ENCODE data around the gene SORCS2. TPM values are rescaled to one million over a fixed set of nuclear protein-coding genes. Genes with fewer than 3 reads are reported as not detected.

SORCS2 gene
- total RNA-seq, 1 donor from 2014 or later: 3.1 TPM

- Histone ChIP-seq H3K9me3 (ENCODE audit: control insufficient read depth in 3 of 3, low read length in 3 of 3) (no peaks in the 10 kb centered on the region), H3K9ac (ENCODE audit: low read depth in 1 of 3, low read length in 3 of 3) (no peak overlapping the region), H3K4me1 (ENCODE audit: control insufficient read depth in 3 of 3, insufficient read depth in 3 of 3, low read length in 3 of 3) (peaks cover 0 to 3% (median 3%) of the 10 kb centered on the region in 3 donors), H3K36me3 (ENCODE audit: control insufficient read depth in 3 of 3, insufficient read depth in 3 of 3, low read length in 3 of 3) (no peaks in the 10 kb centered on the region), H3K27ac (ENCODE audit: low read depth, low read length) (no peak overlapping the region), H3K27me3 (ENCODE audit: control insufficient read depth in 3 of 3, insufficient read depth in 3 of 3, low read length in 3 of 3) (peaks cover 14 to 34% (median 32%) of the 10 kb centered on the region in 3 donors), H3K4me3 (ENCODE audit: low read length in 3 of 3) (no peak overlapping the region)
Measured at GRCh38 chr4:7389101-7389701, 196.9 kb downstream of the SORCS2 start.

- Histone ChIP-seq H3K4me3 (ENCODE audit: low read length in 3 of 3) (no peak overlapping the region), H3K27ac (ENCODE audit: low read depth, low read length) (no peak overlapping the region), H3K36me3 (ENCODE audit: control insufficient read depth in 3 of 3, insufficient read depth in 3 of 3, low read length in 3 of 3) (no peaks in the 10 kb centered on the region), H3K27me3 (ENCODE audit: control insufficient read depth in 3 of 3, insufficient read depth in 3 of 3, low read length in 3 of 3) (peaks cover 14 to 37% (median 34%) of the 10 kb centered on the region in 3 donors), H3K9ac (ENCODE audit: low read depth in 1 of 3, low read length in 3 of 3) (no peak overlapping the region), H3K9me3 (ENCODE audit: control insufficient read depth in 3 of 3, low read length in 3 of 3) (no peaks in the 10 kb centered on the region), H3K4me1 (ENCODE audit: control insufficient read depth in 3 of 3, insufficient read depth in 3 of 3, low read length in 3 of 3) (peaks cover 0 to 3% (median 3%) of the 10 kb centered on the region in 3 donors)
Measured at GRCh38 chr4:7389719-7390118, 197.4 kb downstream of the SORCS2 start.

- Histone ChIP-seq H3K9ac (ENCODE audit: low read depth in 1 of 3, low read length in 3 of 3) (no peak overlapping the region), H3K27ac (ENCODE audit: low read depth, low read length) (no peak overlapping the region), H3K27me3 (ENCODE audit: control insufficient read depth in 3 of 3, insufficient read depth in 3 of 3, low read length in 3 of 3) (peaks cover 14 to 43% (median 34%) of the 10 kb centered on the region in 3 donors), H3K4me3 (ENCODE audit: low read length in 3 of 3) (no peak overlapping the region), H3K36me3 (ENCODE audit: control insufficient read depth in 3 of 3, insufficient read depth in 3 of 3, low read length in 3 of 3) (no peaks in the 10 kb centered on the region), H3K9me3 (ENCODE audit: control insufficient read depth in 3 of 3, low read length in 3 of 3) (no peaks in the 10 kb centered on the region), H3K4me1 (ENCODE audit: control insufficient read depth in 3 of 3, insufficient read depth in 3 of 3, low read length in 3 of 3) (peaks cover 0 to 3% (median 3%) of the 10 kb centered on the region in 3 donors)
Measured at GRCh38 chr4:7390336-7390735, 198.0 kb downstream of the SORCS2 start.

DNA sequence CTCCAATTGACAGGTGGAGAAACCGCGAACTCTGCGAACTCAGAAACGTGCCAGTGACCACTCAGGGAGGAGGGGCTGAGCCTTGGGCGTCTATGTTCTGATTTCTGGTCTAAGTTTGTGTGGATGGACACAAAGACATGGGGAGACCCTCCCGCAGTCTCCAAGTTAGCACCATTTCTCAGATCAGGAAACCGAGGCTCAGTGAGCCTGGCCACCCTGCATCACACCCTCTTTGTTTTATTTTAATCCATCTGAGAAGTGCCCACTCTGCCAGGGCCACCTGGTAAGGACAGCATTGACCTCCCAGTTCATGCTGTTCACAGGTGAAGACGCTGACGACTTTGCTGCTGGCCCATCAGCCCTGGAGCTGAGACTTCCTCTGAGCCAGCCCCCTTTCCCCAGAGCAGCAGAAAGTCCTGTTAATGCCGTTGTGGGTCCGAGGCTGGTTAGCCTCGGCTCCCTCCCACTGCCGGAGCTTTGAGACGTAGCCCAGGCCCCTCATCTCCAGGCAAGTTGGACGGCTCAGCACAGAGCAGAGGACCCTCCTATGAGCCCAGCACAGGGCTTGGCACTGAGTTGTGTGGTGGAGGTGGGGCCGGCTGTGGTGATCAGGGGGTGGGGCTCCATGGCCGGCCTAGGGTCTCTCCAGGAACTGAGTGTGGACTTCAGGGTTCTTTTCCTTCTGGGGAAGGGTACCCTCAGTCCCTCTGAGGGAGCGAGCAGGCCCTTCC is 198.7 kb downstream of the SORCS2 start:
- Histone ChIP-seq H3K4me3 (ENCODE audit: low read length in 3 of 3) (no peak overlapping the region), H3K27ac (ENCODE audit: low read depth, low read length) (no peak overlapping the region), H3K27me3 (ENCODE audit: control insufficient read depth in 3 of 3, insufficient read depth in 3 of 3, low read length in 3 of 3) (peaks cover 14 to 43% (median 39%) of the 10 kb centered on the region in 3 donors), H3K36me3 (ENCODE audit: control insufficient read depth in 3 of 3, insufficient read depth in 3 of 3, low read length in 3 of 3) (no peaks in the 10 kb centered on the region), H3K9me3 (ENCODE audit: control insufficient read depth in 3 of 3, low read length in 3 of 3) (no peaks in the 10 kb centered on the region), H3K4me1 (ENCODE audit: control insufficient read depth in 3 of 3, insufficient read depth in 3 of 3, low read length in 3 of 3) (peaks cover 0 to 3% (median 3%) of the 10 kb centered on the region in 3 donors), H3K9ac (ENCODE audit: low read depth in 1 of 3, low read length in 3 of 3) (no peak overlapping the region)

- no peaks in the 10 kb centered on the region for H3K9me3 ChIP-seq (ENCODE audit: control insufficient read depth in 3 of 3, low read length in 3 of 3)
- H3K9ac ChIP-seq (ENCODE audit: low read depth in 1 of 3, low read length in 3 of 3): no peak overlapping the region
- peaks cover 14 to 43% (median 40%) of the 10 kb centered on the region in 3 donors for H3K27me3 ChIP-seq (ENCODE audit: control insufficient read depth in 3 of 3, insufficient read depth in 3 of 3, low read length in 3 of 3)
- H3K27ac ChIP-seq (ENCODE audit: low read depth, low read length): no peak overlapping the region
- no peaks in the 10 kb centered on the region for H3K36me3 ChIP-seq (ENCODE audit: control insufficient read depth in 3 of 3, insufficient read depth in 3 of 3, low read length in 3 of 3)
- H3K4me1 ChIP-seq (ENCODE audit: control insufficient read depth in 3 of 3, insufficient read depth in 3 of 3, low read length in 3 of 3): peaks cover 0 to 3% (median 3%) of the 10 kb centered on the region in 3 donors
- H3K4me3 ChIP-seq (ENCODE audit: low read length in 3 of 3): no peak overlapping the region
Measured at GRCh38 chr4:7391637-7392437, 199.5 kb downstream of the SORCS2 start.

GRCh38 chr4:7392438-7393421 is 200.4 kb downstream of the SORCS2 start:
- H3K4me3 ChIP-seq (ENCODE audit: low read length in 3 of 3): no peak overlapping the region
- H3K9ac ChIP-seq (ENCODE audit: low read depth in 1 of 3, low read length in 3 of 3): no peak overlapping the region
- peaks cover 1 to 6% (median 3%) of the 10 kb centered on the region in 3 donors for H3K4me1 ChIP-seq (ENCODE audit: control insufficient read depth in 3 of 3, insufficient read depth in 3 of 3, low read length in 3 of 3)
- peaks cover 14 to 46% (median 44%) of the 10 kb centered on the region in 3 donors for H3K27me3 ChIP-seq (ENCODE audit: control insufficient read depth in 3 of 3, insufficient read depth in 3 of 3, low read length in 3 of 3)
- H3K27ac ChIP-seq (ENCODE audit: low read depth, low read length): no peak overlapping the region
- no peaks in the 10 kb centered on the region for H3K36me3 ChIP-seq (ENCODE audit: control insufficient read depth in 3 of 3, insufficient read depth in 3 of 3, low read length in 3 of 3)
- no peaks in the 10 kb centered on the region for H3K9me3 ChIP-seq (ENCODE audit: control insufficient read depth in 3 of 3, low read length in 3 of 3)

- Histone ChIP-seq H3K27me3 (ENCODE audit: control insufficient read depth in 3 of 3, insufficient read depth in 3 of 3, low read length in 3 of 3) (peaks cover 14 to 50% (median 50%) of the 10 kb centered on the region in 3 donors), H3K4me3 (ENCODE audit: low read length in 3 of 3) (no peak overlapping the region), H3K9ac (ENCODE audit: low read depth in 1 of 3, low read length in 3 of 3) (no peak overlapping the region), H3K9me3 (ENCODE audit: control insufficient read depth in 3 of 3, low read length in 3 of 3) (no peaks in the 10 kb centered on the region), H3K36me3 (ENCODE audit: control insufficient read depth in 3 of 3, insufficient read depth in 3 of 3, low read length in 3 of 3) (no peaks in the 10 kb centered on the region), H3K27ac (ENCODE audit: low read depth, low read length) (no peak overlapping the region), H3K4me1 (ENCODE audit: control insufficient read depth in 3 of 3, insufficient read depth in 3 of 3, low read length in 3 of 3) (peaks cover 4 to 11% (median 6%) of the 10 kb centered on the region in 3 donors)
Measured at GRCh38 chr4:7393601-7394575, 201.6 kb downstream of the SORCS2 start.

GRCh38 chr4:7394681-7395451 is 202.5 kb downstream of the SORCS2 start:
- H3K27ac ChIP-seq (ENCODE audit: low read depth, low read length): no peak overlapping the region
- no peaks in the 10 kb centered on the region for H3K9me3 ChIP-seq (ENCODE audit: control insufficient read depth in 3 of 3, low read length in 3 of 3)
- H3K9ac ChIP-seq (ENCODE audit: low read depth in 1 of 3, low read length in 3 of 3): no peak overlapping the region
- H3K4me3 ChIP-seq (ENCODE audit: low read length in 3 of 3): no peak overlapping the region
- peaks cover 14 to 48% (median 48%) of the 10 kb centered on the region in 3 donors for H3K27me3 ChIP-seq (ENCODE audit: control insufficient read depth in 3 of 3, insufficient read depth in 3 of 3, low read length in 3 of 3)
- H3K36me3 ChIP-seq (ENCODE audit: control insufficient read depth in 3 of 3, insufficient read depth in 3 of 3, low read length in 3 of 3): no peaks in the 10 kb centered on the region
- peaks cover 4 to 11% (median 6%) of the 10 kb centered on the region in 3 donors for H3K4me1 ChIP-seq (ENCODE audit: control insufficient read depth in 3 of 3, insufficient read depth in 3 of 3, low read length in 3 of 3)

Measured in skeletal muscle tissue (tissue), 4 donors.